ENCODE measurements around the gene SNU13.

GRCh38 chr22:41664490-41664889, 24.2 kb downstream of the SNU13 start:
- TF ChIP-seq CTCF (IDR thresholded peaks at IDR 0.05; ENCODE audit: poor library complexity, severe bottlenecking) (no peak), MXI1 (conservative IDR thresholded peaks at IDR 0.05; ENCODE audit: poor library complexity, severe bottlenecking) (no peak), REST (IDR thresholded peaks at IDR 0.05; ENCODE audit: borderline replicate concordance) (no peak), EP300 (conservative IDR thresholded peaks at IDR 0.05; ENCODE audit: poor library complexity, severe bottlenecking) (no peak), EZH2 (IDR thresholded peaks at IDR 0.05; ENCODE audit: borderline replicate concordance, insufficient read depth, low read length, poor library complexity, severe bottlenecking) (no peak), RAD21 (conservative IDR thresholded peaks at IDR 0.05) (no peak), POLR2AphosphoS5 (IDR thresholded peaks at IDR 0.05) (no peak), SMC3 (conservative IDR thresholded peaks at IDR 0.05; ENCODE audit: poor library complexity) (no peak)

All from neural cell (in vitro differentiated cells).